ENCODE data around the gene PHLDB2. TPM values are rescaled to one million over a fixed set of nuclear protein-coding genes. Genes with fewer than 3 reads are reported as not detected.

PHLDB2 gene
- total RNA-seq, 1 donor from 2014 or later: 36.9 TPM

GRCh38 chr3:111892070-111892469 is 33.0 kb downstream of the PHLDB2 start:
- no peak for TF ChIP-seq CTCF (conservative IDR thresholded peaks at IDR 0.05; ENCODE audit: low read depth, low read length)
- no peak for DNase-seq (ENCODE audit: low read depth)

DNA sequence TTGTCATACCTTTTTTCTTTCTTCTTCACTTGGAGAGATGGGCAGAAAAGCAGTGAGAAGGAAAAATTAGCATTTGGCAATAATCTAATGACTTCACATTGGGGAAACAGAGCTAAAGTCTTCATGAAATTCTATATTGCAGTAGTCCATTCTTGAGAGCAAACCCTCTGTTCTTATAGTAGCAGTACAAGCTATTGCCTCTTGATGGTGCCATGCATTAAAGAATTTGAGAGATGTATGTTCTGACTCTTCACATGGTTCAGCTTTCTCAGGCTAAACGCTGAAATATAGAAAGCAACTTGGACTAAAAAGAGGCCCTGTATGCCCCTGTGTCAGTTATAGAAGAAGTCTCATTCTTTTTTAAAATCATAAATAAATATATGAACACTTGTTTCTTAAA is 36.0 kb downstream of the PHLDB2 start:
- peak; percentile 51 for TF ChIP-seq CTCF (conservative IDR thresholded peaks at IDR 0.05; ENCODE audit: low read depth, low read length)
- H3K4me3 ChIP-seq (ENCODE audit: low read depth, low read length): no peak overlapping the region
- no peak for DNase-seq (ENCODE audit: low read depth)

More at GRCh38 chr3:111892070-111892469, 33.0 kb downstream of the PHLDB2 start:
- H3K4me3 ChIP-seq (ENCODE audit: low read depth, low read length): no peak overlapping the region

DNA sequence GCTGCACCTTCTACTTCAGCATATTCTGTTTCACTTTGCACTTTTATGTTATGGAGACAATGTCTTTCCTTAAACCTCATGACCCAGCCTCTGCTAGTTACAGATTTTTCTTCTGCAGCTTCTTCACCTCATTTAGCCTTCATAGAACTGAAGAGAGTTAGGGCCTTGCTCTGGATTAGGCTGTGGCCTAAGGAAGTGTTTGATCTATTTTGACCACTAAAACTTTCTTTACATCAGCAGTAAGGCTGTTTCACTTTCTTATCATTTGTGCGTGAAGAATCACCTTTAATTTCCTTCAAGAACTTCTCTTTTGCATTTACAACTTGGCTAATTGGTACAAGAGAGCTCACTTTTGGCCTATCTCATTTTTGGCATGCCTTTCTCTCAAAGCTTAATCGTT is 40.9 kb downstream of the PHLDB2 start:
- DNase-seq (ENCODE audit: low read depth): no peak
- no peak for TF ChIP-seq CTCF (conservative IDR thresholded peaks at IDR 0.05; ENCODE audit: low read depth, low read length)
- H3K4me3 ChIP-seq (ENCODE audit: low read depth, low read length): no peak overlapping the region

DNA sequence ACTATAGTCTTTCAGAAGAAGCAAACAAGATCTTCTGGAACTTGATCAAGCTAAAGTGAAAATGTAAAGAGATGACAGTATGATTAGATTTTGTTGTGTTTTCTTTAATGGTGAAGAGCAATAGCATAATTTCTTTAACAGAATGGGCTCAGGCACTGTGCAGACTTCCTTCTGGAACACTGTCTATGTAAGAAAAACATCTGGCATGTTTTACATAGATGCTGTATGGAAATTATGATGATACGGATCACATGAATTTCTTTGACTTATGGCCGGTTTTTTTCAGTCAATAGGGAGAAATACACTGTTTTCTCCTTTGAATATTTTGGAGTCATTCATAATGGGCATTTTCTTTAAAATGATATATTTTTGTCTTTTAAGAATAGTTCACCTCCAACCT is 42.6 kb downstream of the PHLDB2 start:
- H3K4me3 ChIP-seq (ENCODE audit: low read depth, low read length): no peak overlapping the region
- TF ChIP-seq CTCF (conservative IDR thresholded peaks at IDR 0.05; ENCODE audit: low read depth, low read length): no peak
- no peak for DNase-seq (ENCODE audit: low read depth)

- H3K4me3 ChIP-seq (ENCODE audit: low read depth, low read length): no peak overlapping the region
- TF ChIP-seq CTCF (conservative IDR thresholded peaks at IDR 0.05; ENCODE audit: low read depth, low read length): no peak
- no peak for DNase-seq (ENCODE audit: low read depth)
Measured at GRCh38 chr3:111902534-111902933, 43.5 kb downstream of the PHLDB2 start.

DNA sequence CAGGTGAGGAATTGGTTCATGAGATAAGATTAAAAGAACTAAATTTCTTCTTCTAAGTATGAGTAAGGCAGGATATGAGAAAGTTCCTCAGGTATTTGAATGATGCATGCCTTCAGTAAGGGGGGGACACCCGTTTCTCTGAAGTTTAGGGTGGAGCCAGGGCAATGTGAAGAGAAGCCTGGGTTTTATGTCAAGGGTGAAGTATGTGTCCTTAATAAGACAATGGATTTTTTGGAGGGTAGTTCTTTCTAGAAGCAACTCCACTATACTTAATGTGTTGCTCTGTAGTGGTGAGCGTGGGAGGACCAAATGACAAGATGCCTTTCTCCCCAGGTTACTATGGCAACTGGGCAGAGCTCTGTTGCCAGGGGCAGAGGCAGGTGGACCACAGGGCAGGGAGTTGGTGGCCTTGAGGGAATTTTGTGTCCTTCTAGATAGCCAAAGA is 44.0 kb downstream of the PHLDB2 start:
- TF ChIP-seq CTCF (conservative IDR thresholded peaks at IDR 0.05; ENCODE audit: low read depth, low read length): no peak
- peak; percentile 63 for DNase-seq (ENCODE audit: low read depth)
- H3K4me3 ChIP-seq (ENCODE audit: low read depth, low read length): no peak overlapping the region

DNA sequence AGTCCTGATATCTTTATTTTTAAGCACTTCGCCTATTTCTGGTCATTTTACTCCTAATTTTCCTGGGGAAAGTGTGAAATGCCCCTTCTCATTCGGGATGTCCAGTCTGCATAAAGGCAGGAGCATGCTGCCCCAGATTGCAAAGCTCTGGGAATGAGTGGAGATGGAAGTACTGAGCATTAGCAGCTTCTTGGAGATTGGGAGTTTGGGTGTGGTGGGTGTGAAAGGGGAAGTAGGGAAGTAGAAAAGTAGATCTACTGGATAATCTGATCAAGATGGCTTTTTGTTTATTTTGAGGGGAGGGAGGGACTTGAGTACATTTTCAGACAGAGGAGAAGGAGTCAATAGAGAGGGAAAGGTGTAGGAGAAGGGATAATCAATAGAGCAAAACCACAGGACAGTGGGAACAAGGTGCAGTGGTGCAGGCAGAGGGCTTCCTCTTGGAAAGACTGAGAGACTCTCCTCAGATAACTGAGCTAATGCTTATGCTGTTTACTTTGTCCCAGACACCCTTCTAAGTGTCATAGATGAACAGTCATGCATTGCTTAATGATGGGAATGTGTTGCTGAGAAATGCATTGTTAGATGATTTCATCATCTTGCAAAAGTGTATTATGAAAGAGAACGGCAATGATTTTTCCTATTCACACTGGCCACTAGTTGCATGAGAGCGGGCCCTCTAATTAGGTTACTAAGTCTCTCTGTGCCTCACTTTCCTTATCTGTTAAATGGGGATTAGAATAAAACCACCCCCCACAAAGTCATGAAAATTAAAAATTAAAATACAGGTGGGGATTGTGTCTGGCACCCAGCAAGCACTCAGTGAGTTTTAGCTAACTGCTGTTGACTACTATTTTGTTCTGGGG is 45.5 kb downstream of the PHLDB2 start:
- peak; percentile 98 for DNase-seq (ENCODE audit: low read depth)
- TF ChIP-seq CTCF (conservative IDR thresholded peaks at IDR 0.05; ENCODE audit: low read depth, low read length): peak; percentile 34
- no peak overlapping the region for H3K4me3 ChIP-seq (ENCODE audit: low read depth, low read length)
